ENCODE data around the gene NXNL1.

- no peak for TF ChIP-seq YY1 (IDR thresholded peaks at IDR 0.05; ENCODE audit: insufficient read depth, insufficient read length)
- no peak for TF ChIP-seq SUZ12 (IDR thresholded peaks at IDR 0.05; ENCODE audit: extremely low read depth, insufficient read depth, insufficient read length)
- no peak for TF ChIP-seq ZNF274 (IDR thresholded peaks at IDR 0.05; ENCODE audit: low read depth, low read length)
Measured at GRCh38 chr19:17406046-17406886, 54.5 kb downstream of the NXNL1 start.

All from NT2/D1 (cell line).